ENCODE measurements around the gene APOBEC3F. TPM values are rescaled to one million over a fixed set of nuclear protein-coding genes. Genes with fewer than 3 reads are reported as not detected.
"Not testable (repeated sequence)": the region's sequence is repeated elsewhere in the genome, so short reads cannot be mapped to it uniquely, and the experiment has no call there.

Gene APOBEC3F
- total RNA-seq, 1 experiment from 2014 or later: 9.2 TPM

- DNase-seq (ENCODE audit: low spot score): no peak
These were observed 14.0 kb upstream of the APOBEC3F start for GRCh38 chr22:39026509-39027150.

GRCh38 chr22:39027717-39028116 lies 12.9 kb upstream of the APOBEC3F start:
- no peak for DNase-seq (ENCODE audit: low spot score)

- no peak for DNase-seq (ENCODE audit: low spot score)
These were observed 12.4 kb upstream of the APOBEC3F start for GRCh38 chr22:39028281-39028680.

GRCh38 chr22:39029227-39029626 lies 11.4 kb upstream of the APOBEC3F start:
- no peak for DNase-seq (ENCODE audit: low spot score)

- no peak for DNase-seq (ENCODE audit: low spot score)
These were observed 10.0 kb upstream of the APOBEC3F start for GRCh38 chr22:39030705-39031104.

GRCh38 chr22:39031434-39032295 lies 9.0 kb upstream of the APOBEC3F start:
- DNase-seq (ENCODE audit: low spot score): not testable (repeated sequence)

- not testable (repeated sequence) for DNase-seq (ENCODE audit: low spot score)
These were observed 3.6 kb upstream of the APOBEC3F start for GRCh38 chr22:39037071-39037470.

- no peak for DNase-seq (ENCODE audit: low spot score)
These were observed 1.1 kb upstream of the APOBEC3F start for GRCh38 chr22:39039306-39040126.

GRCh38 chr22:39040155-39040537 lies 518 bp upstream of the APOBEC3F start:
- not testable (repeated sequence) for DNase-seq (ENCODE audit: low spot score)

GRCh38 chr22:39041908-39042307 lies 1.2 kb downstream of the APOBEC3F start:
- no peak for DNase-seq (ENCODE audit: low spot score)

GRCh38 chr22:39043063-39043462 lies 2.4 kb downstream of the APOBEC3F start:
- not testable (repeated sequence) for DNase-seq (ENCODE audit: low spot score)

- not testable (repeated sequence) for DNase-seq (ENCODE audit: low spot score)
These were observed 4.5 kb downstream of the APOBEC3F start for GRCh38 chr22:39045136-39045535.

- DNase-seq (ENCODE audit: low spot score): not testable (repeated sequence)
These were observed 8.8 kb downstream of the APOBEC3F start for GRCh38 chr22:39049486-39049885.

- not testable (repeated sequence) for DNase-seq (ENCODE audit: low spot score)
These were observed 11.3 kb downstream of the APOBEC3F start for GRCh38 chr22:39051844-39052495.

- no peak for DNase-seq (ENCODE audit: low spot score)
These were observed 15.0 kb downstream of the APOBEC3F start for GRCh38 chr22:39055658-39056057.

- DNase-seq (ENCODE audit: low spot score): not testable (repeated sequence)
These were observed 20.6 kb downstream of the APOBEC3F start for GRCh38 chr22:39061290-39061689.

- not testable (repeated sequence) for DNase-seq (ENCODE audit: low spot score)
These were observed 21.3 kb downstream of the APOBEC3F start for GRCh38 chr22:39061951-39062350.

- DNase-seq (ENCODE audit: low spot score): not testable (repeated sequence)
These were observed 23.2 kb downstream of the APOBEC3F start for GRCh38 chr22:39063904-39064303.

- DNase-seq (ENCODE audit: low spot score): not testable (repeated sequence)
These were observed 26.0 kb downstream of the APOBEC3F start for GRCh38 chr22:39066442-39067276.

- no peak for DNase-seq (ENCODE audit: low spot score)
These were observed 27.5 kb downstream of the APOBEC3F start for GRCh38 chr22:39068033-39068785.

All from H4 (cell line).